ENCODE measurements around the gene SLC2A10.

Gene SLC2A10

DNA sequence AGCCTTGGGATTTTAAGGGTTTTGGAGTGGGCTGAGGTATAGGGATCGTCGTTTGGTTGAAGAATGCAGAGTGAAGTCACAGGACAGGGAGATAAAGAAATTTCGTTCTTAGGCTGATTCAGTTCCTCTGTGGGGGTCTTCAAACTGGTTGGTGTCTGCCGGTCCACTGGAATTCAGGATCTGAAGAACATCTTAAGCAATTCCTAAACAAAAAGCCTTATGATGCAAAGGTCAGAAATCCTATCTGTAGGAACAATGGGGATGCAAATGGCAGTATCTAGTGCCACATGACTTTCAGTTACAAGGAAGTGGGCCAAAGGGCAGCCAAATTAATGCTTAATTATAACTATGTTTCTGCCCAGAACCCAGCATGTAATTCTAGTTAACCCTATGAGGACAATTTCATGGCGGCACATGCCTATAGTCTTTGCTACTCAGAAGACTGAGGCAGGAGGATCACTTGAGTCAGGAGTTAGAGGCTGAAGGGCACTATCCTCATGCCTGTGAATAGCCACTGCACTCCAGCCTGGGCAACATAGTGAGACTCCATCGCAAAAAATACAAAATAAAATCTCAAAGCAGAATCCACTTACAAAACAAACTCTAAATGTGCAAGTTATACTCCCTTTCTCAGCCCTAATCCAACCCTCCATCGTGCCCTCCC lies 4.6 kb upstream of the SLC2A10 start:
- DNase-seq = no peak

GRCh38 chr20:46705378-46705729 lies 4.1 kb upstream of the SLC2A10 start:
- no peak for DNase-seq

DNA sequence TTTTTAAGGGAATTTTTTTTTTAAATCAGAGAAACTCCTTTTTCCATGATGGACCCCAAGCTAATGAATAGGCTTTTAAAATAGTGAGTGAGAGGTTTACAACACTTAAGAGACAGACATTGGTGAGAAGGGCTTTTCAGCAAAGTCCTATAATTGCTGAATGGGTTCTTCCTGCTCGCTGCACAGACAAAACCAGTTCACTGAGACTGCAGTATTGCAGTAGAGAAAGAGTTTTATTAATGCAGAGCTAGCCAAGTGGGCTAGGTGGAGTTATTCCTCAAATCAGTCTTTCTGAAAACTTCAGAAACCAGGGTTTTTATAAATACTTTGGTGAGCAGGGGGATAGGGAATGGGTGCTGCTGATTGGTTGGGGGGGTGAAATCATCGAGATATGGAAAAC lies 3.2 kb upstream of the SLC2A10 start:
- no peak for DNase-seq

DNA sequence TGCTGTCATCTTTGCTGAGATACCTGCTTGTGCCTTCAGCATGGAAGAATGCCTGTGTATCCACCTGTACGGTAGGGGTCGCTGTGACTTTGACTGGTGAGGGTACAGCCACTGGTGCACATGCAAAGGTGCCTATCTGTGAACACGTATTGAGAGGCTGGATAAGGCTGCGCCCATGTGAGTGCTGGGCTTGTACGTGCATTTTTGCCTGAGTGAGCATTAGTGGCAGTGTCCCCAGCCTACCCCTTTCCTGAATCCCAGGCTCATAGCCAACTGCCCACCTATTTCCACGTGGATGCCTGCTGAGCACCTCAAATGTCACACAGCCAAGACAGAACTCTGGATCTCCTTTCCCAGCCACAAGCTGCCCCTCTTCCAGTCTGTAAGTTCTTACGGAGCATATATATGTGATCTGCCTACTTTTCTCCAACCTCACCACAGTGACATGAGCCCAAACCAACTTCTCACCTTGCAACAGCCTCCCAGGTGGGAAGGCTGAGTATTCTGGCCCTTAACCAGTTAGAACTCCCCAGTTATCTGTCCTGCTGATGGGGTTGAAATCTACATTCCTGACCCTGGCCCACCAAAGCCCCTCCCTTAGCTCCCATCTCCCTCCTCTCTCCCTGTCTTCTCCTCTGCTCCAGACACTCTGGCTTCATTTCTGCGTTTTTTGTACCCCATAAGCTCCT lies 1.1 kb upstream of the SLC2A10 start:
- peak; percentile 38 for DNase-seq

GRCh38 chr20:46709055-46709458 lies 392 bp upstream of the SLC2A10 start:
- no peak for DNase-seq

GRCh38 chr20:46710153-46710913 lies 884 bp downstream of the SLC2A10 start:
- DNase-seq = no peak

- no peak for DNase-seq
Measured at GRCh38 chr20:46712056-46712636, 2.7 kb downstream of the SLC2A10 start.

DNA sequence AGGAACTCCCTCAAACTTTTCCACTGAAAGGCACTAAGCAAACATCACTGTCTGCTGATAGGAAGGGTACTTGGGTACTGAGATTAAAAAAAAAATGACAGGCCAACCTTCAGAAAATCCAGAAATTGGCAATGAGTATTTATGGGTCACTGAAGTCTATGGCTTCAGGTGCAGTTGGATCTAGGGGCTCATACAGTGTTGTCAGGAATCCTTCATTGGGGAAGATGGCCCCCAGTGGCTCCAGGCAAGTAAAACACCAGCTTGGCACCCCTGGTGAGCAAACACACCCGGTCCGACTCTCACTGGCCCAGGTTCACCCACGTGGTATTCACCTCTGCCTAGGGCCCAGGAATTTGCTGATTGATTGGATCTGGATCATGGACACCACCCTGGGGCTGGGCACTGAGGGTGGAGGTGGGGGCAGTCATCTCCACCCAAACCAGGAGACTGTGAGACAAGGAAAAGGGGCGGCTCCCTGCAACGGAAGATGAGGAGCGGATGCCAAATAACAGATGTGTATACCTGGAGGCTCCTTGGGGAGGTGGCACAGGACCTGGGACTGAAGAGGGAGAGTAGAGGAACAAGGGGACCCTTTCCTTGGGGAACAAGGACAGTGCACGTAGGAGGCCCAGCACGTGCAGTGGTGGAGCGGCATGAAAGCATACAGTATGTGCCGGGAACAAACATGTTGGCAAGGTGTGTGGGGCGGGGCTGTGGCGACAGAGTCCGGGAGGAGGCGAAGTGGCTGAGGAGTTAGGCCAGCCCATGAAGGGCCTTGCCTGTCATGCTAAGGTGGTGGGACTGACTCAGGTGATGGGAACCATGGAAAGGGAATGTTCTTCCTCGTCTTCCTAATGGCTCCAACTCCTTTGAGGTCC lies 4.7 kb downstream of the SLC2A10 start:
- DNase-seq = no peak

DNA sequence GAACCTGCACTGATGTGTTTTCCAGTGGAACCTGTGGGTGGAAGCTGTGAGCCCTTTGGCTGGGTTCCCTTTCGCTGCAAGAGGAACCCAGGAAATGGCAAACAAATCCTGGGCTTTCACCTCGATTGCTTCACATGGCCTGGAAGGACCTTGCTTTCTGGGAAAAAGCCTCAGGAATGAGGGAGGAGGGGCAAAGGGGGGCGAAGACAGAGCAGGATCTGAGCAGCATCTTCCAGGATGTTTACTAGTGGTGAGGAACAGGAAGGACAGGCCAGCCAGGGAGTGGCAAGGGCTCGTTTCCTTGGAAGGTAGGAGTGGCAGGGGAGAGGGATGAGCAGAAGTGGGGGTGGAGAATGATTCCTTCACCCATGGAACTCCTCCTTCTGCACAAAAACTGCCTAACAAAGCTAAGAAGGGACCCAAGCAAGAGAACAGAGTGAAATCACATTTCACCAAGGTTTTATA lies 5.9 kb downstream of the SLC2A10 start:
- no peak for DNase-seq

GRCh38 chr20:46717818-46718541 lies 8.5 kb downstream of the SLC2A10 start:
- no peak for DNase-seq

DNA sequence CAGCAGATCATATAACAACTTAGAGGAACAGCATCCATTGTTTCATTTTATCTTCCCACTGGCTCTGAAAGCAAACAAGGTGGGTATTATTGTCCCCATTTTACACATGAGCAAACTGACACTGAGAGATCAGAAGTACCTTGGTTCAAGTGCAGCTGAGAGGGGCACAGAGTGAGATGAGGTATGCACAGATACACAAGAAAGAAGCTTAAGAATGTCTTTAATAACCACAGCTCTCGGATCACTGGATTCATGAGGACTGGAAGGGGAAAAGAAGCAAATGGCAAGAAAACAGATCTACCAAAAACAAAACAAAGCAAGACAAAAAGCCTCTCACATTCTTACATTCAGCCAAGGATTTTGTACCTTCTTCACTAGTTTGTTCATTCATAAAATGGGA lies 10.6 kb downstream of the SLC2A10 start:
- no peak for DNase-seq

- no peak for DNase-seq
Measured at GRCh38 chr20:46720776-46721425, 11.5 kb downstream of the SLC2A10 start.

- DNase-seq = no peak
Measured at GRCh38 chr20:46721476-46721875, 12.0 kb downstream of the SLC2A10 start.

DNA sequence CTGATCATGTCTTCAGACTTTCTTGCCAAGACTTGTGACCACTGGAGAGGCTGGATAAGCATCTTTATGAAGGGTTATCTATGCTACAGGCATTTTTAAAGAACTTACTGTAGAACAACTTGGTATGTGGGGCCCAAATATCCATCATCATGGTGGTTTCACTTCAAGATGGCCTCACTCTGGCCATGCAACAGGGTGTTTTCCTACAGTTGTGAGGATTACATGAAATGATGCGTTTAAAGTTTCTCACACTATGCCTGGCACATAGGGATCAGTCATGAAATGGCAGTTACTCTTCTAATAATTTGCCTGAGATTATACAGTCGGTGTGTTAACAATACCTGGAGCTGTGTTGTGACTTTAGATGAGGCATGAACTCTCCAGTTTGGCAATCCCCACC lies 13.0 kb downstream of the SLC2A10 start:
- DNase-seq = no peak

DNA sequence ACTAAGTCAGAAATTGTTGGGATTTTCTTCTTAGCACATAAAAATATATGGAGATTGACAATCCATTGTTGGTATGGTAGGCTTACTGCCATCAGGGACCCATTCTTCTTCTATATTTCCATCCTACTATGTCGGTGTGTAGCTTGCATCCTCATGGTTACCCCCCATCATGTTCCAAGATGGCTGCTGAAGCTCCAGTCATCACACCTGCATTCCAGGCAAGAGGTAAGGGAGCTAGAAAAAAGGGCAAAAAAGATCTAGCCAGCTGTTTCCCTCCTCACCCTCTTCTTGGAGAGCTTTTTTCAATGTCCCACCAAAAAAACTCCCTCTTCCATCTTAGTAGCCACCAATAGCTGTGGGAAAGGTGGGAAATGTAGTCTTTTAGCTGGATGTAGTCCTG lies 13.6 kb downstream of the SLC2A10 start:
- DNase-seq = no peak

DNA sequence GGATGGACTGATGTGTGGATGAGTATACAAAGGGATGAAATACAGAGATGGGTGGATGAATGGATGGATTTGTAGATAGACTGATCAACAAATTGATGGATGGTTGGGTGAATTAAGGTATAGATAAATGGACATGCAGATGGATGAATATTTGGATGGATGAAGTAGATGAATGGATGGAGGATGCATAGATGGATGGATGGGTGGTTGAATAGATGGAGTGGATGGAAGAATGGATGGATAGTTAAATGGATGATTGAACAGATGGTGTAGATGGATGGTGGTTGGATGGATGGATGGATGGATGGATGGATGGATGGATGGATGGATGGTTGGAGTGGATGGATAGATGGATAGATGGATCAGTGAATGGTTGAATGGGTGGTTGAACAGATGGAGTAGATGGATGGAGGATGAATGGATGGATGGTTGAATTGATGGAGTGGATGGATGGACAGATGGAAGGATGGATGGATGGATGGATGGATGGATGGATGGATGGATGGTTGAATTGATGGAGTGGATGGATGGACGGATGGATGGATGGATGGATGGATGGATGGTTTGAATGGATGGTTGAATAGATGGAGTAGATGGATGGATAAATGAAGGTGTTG lies 15.0 kb downstream of the SLC2A10 start:
- DNase-seq = no peak

- no peak for DNase-seq
Measured at GRCh38 chr20:46725186-46726165, 16.0 kb downstream of the SLC2A10 start.

GRCh38 chr20:46731770-46732169 lies 22.3 kb downstream of the SLC2A10 start:
- DNase-seq = no peak

GRCh38 chr20:46735436-46735835 lies 26.0 kb downstream of the SLC2A10 start:
- DNase-seq = no peak
